GM12878 (cell line): Measurements from ENCODE around the gene HTR6. TPM values are rescaled to one million over a fixed set of nuclear protein-coding genes. Genes with fewer than 3 reads are reported as not detected.

ENCODE experiments used
- ATAC-seq: fragments of 200-7000 bp; cut with Tn5 transposase; 3 replicates; pipeline ENCODE4 v1.9.1; 2020; ENCODE audit warnings: mild to moderate bottlenecking, moderate library complexity
- BruUV-seq: library from RNA; stranded (reverse); fragments of 400-500 nt; replicated peaks from 2 replicates; lab custom pipeline; 2021; lab: Mats Ljungman, UMichigan
- CTCF ChIA-PET: fragments of 300-600 bp; sonication (Branson Sonifier 250); formaldehyde crosslinking; extraction: SDS; loops from one replicate; lab custom pipeline; 2021; ENCODE audit warnings: inconsistent platforms; lab: Yijun Ruan, JAX
- POLR2A ChIA-PET: fragments of 350-600 bp; formaldehyde crosslinking; extraction: SDS; loops from one replicate; lab custom pipeline; 2021; ENCODE audit warnings: inconsistent platforms; lab: Charles Lee
- RAD21 ChIA-PET: fragments of 300-600 bp; sonication (Branson Sonifier 250); formaldehyde crosslinking; loops from one replicate; lab custom pipeline; 2023; ENCODE audit warnings: antibody characterized with exemption; ENCODE audit not compliant: unreplicated experiment; lab: Charles Lee
- SMC1A ChIA-PET: fragments of 300-600 bp; sonication (Branson Sonifier 250); formaldehyde crosslinking; loops from one replicate; lab custom pipeline; 2023; ENCODE audit not compliant: unreplicated experiment, uncharacterized antibody; lab: Charles Lee
- DNase-seq: peaks from one replicate; pipeline ENCODE4 v3.0.0-alpha.2; 2011; ENCODE audit warnings: low read depth, low spot score
- FAIRE-seq: peaks from 3 replicates; lab custom pipeline; 2011; peaks lifted over from hg19 to GRCh38; lab: Jason Lieb, UNC
- H2AFZ ChIP-seq: 2 replicates; pipeline ENCODE4 v1.6.0; 2011; ENCODE audit warnings: low read depth, low read length, control low read depth; ENCODE audit not compliant: control insufficient read depth
- H3K27ac ChIP-seq: 2 replicates; pipeline ENCODE4 v1.5.1; 2011; ENCODE audit warnings: control low read depth; ENCODE audit not compliant: control insufficient read depth, insufficient read depth
- H3K27me3 ChIP-seq, 2 experiments: replicated peaks in 1 of 2; 2 replicates each; pipeline versions ENCODE4 v1.6.0 to v1.6.1; 2011; ENCODE audit warnings: low read length in 1 of 2; ENCODE audit not compliant: control insufficient read depth in 2 of 2, insufficient read depth in 2 of 2
- H3K36me3 ChIP-seq, 2 experiments: 2 replicates each; pipeline ENCODE4 v1.5.1; 2011; ENCODE audit warnings: low read length in 1 of 2; ENCODE audit not compliant: control insufficient read depth in 2 of 2, insufficient read depth in 2 of 2
- H3K4me1 ChIP-seq: 2 replicates; pipeline ENCODE4 v1.6.1; 2011; ENCODE audit warnings: mild to moderate bottlenecking, low read length, moderate library complexity, mixed read lengths; ENCODE audit not compliant: control insufficient read depth, insufficient read depth
- H3K4me2 ChIP-seq: 2 replicates; pipeline ENCODE4 v1.6.0; 2011; ENCODE audit warnings: control low read depth; ENCODE audit not compliant: control insufficient read depth, insufficient read depth
- H3K4me3 ChIP-seq: fragments of 200-600 bp; sonication (generic); 2 replicates; pipeline ENCODE4 v1.5.1; 2016
- H3K79me2 ChIP-seq: 2 replicates; pipeline ENCODE4 v1.6.0; 2011; ENCODE audit warnings: low read length; ENCODE audit not compliant: control insufficient read depth, insufficient read depth
- H3K9ac ChIP-seq: 2 replicates; pipeline ENCODE4 v1.8.0; 2011; ENCODE audit warnings: low read length, control low read depth, mixed read lengths; ENCODE audit not compliant: control insufficient read depth, insufficient read depth
- H3K9me3 ChIP-seq: replicated peaks from 3 replicates; pipeline ENCODE4 v1.5.1; 2011; ENCODE audit warnings: mild to moderate bottlenecking, low read length; ENCODE audit not compliant: control insufficient read depth, insufficient read depth
- H4K20me1 ChIP-seq: 2 replicates; pipeline ENCODE4 v1.6.0; 2011; ENCODE audit not compliant: control insufficient read depth, insufficient read depth
- BMI1 ChIP-seq: fragments of 450-650 bp; IDR thresholded peaks from 2 replicates; pipeline ENCODE4 v1.6.1; 2016; ENCODE audit warnings: mild to moderate bottlenecking, moderate library complexity, borderline replicate concordance
- ETV6 ChIP-seq, 2 experiments: fragments of 450-650 bp in 1 of 2; IDR thresholded peaks in 1 of 2; conservative IDR thresholded peaks in 1 of 2; 2 replicates each; pipeline ENCODE4 v1.6.1; 2014; ENCODE audit warnings: antibody characterized with exemption in 1 of 2, borderline replicate concordance in 1 of 2, low read depth in 1 of 2, mild to moderate bottlenecking in 1 of 2, moderate library complexity in 1 of 2
- NBN ChIP-seq: fragments of 450-650 bp; IDR thresholded peaks from 2 replicates; pipeline ENCODE4 v1.6.1; 2016
- PKNOX1 ChIP-seq: fragments of 450-650 bp; IDR thresholded peaks from 2 replicates; pipeline ENCODE4 v1.6.1; 2016; ENCODE audit warnings: mild to moderate bottlenecking
- PML ChIP-seq: IDR thresholded peaks from 2 replicates; pipeline ENCODE4 v1.6.1; 2012; ENCODE audit warnings: low read length, inconsistent platforms
- POLR2AphosphoS5 ChIP-seq: IDR thresholded peaks from 2 replicates; pipeline ENCODE4 v1.6.1; 2011; ENCODE audit warnings: mild to moderate bottlenecking, low read length, inconsistent platforms
- SKIL ChIP-seq: fragments of 450-650 bp; IDR thresholded peaks from 2 replicates; pipeline ENCODE4 v1.6.1; 2017; ENCODE audit warnings: mild to moderate bottlenecking, low read depth, inconsistent platforms; ENCODE audit not compliant: poor library complexity, severe bottlenecking
- SREBF1 ChIP-seq: IDR thresholded peaks from 2 replicates; pipeline ENCODE4 v1.6.1; 2012; ENCODE audit warnings: mild to moderate bottlenecking, low read length
- TARDBP ChIP-seq: IDR thresholded peaks from 2 replicates; pipeline ENCODE4 v1.6.1; 2016; ENCODE audit warnings: borderline replicate concordance
- WGBS: methylation state at CpG from one replicate; pipeline ENCODE4 v1.1.6; 2016; ENCODE audit warnings: low lambda C conversion rate; ENCODE audit not compliant: insufficient replicate concordance, insufficient coverage; ENCODE audit errors: missing lambda C conversion rate; 5-methylcytosine and 5-hydroxymethylcytosine counted together
- in situ Hi-C: fragments of 300-500 bp; cut with MboI; formaldehyde crosslinking; loops from 9 replicates; pipeline ENCODE4 v1.14.3; 2018; ENCODE audit warnings: mixed read lengths
- intact Hi-C: fragments of 100-400 bp; cut with micrococcal nuclease; formaldehyde crosslinking; loops from one replicate; pipeline ENCODE4 v1.14.2; 2022; ENCODE audit not compliant: unreplicated experiment
- polyA plus RNA-seq, 11 experiments: library from polyadenylated mRNA; depleted of rRNA in 4 of 11; unstranded in 6 of 11; stranded (reverse) in 5 of 11; fragments of >200 nt; fragmentation: Nextera tagmentation in 4 of 11; fragmentation: Illumina TruSeq in 1 of 11; extraction: Ambion mirVana in 4 of 11; extraction: Trizol in 1 of 11; gene quantifications; 1 replicate in 1 of 11; 2 replicates in 10 of 11; pipeline versions ENCODE4 v1.2.1 to v1.2.3, GENCODE V29; 2011 to 2016; ENCODE audit warnings: inconsistent platforms in 2 of 11, missing spikeins in 2 of 11, low read depth in 1 of 11
- total RNA-seq, 4 experiments: library from RNA; depleted of rRNA in 3 of 4; stranded (reverse); fragments of >200 nt in 3 of 4; fragmentation: Illumina TruSeq in 1 of 4; extraction: Trizol in 1 of 4; gene quantifications; 2 replicates each; pipeline versions ENCODE4 v1.2.1 to v1.2.3, GENCODE V29; 2013 to 2021

The HTR6 gene
- total and polyA plus RNA-seq, 10 of the 15 experiments (the other 5 are each of a cell fraction or from before 2014, with no cell fraction given) = 0.03 to 5.3 (median 1.7) TPM; not detected in 2

- 95% methylated on average over 5 of the region's 5 CpGs for WGBS
- peaks cover 5% of the 10 kb centered on the region in 2 experiments; a peak in 2 of 4 replicates for H3K36me3 ChIP-seq
- H3K4me1 ChIP-seq = no peaks in the 10 kb centered on the region
- CTCF ChIA-PET = interaction anchor here (2.0 kb wide), 1 partner anchor 15 kb away, joined by 7 read pairs; no protein-coding TSS in a partner anchor
- no peak for DNase-seq
- no peak overlapping the region for H3K27ac ChIP-seq
- no peak for FAIRE-seq
- no peak overlapping the region for H3K9ac ChIP-seq
- H3K79me2 ChIP-seq = no peaks in the 10 kb centered on the region
- no peaks in the 10 kb centered on the region for H4K20me1 ChIP-seq
- in situ Hi-C loops = no loop called here
- no peak overlapping the region for H3K4me3 ChIP-seq
- TF ChIP-seq ETV6 (conservative IDR thresholded peaks at IDR 0.05 in 1 of 2, IDR thresholded peaks at IDR 0.05 in 1 of 2; ENCODE audit: borderline replicate concordance in 1 of 2, low read depth in 1 of 2) (no peak), NBN (no peak), SKIL (no peak), PML (no peak), POLR2AphosphoS5 (no peak), TARDBP (no peak), BMI1 (no peak), PKNOX1 (no peak), SREBF1 (no peak)
- SMC1A ChIA-PET = interaction anchor here (2.0 kb wide), 1 partner anchor 15 kb away, joined by 5 read pairs; no protein-coding TSS in a partner anchor
- H3K4me2 ChIP-seq = no peak overlapping the region
- BruUV-seq = no TSS peak
- RAD21 ChIA-PET = interaction anchor here (1.3 kb wide), 1 partner anchor 22 kb away, joined by 4 read pairs; no protein-coding TSS in a partner anchor
- intact Hi-C loops = no loop called here
- no peaks in the 10 kb centered on the region for H3K27me3 ChIP-seq
- ATAC-seq = no peak
- no peak overlapping the region for H2AFZ ChIP-seq
- peaks cover 25% of the 10 kb centered on the region; the same call in 2 of the 3 replicates for H3K9me3 ChIP-seq
- POLR2A ChIA-PET = no interaction called here
Measured at GRCh38 chr1:19689085-19689757, 24.5 kb downstream of the HTR6 start.
